Measurements from ENCODE around the gene WSCD1.

Gene WSCD1

GRCh38 chr17:6071528-6072065 is 1.4 kb downstream of the WSCD1 start:
- ChIA-PET CTCF (no interaction called here), POLR2A (no interaction called here)
- no peak for DNase-seq (ENCODE audit: extremely low spot score)

GRCh38 chr17:6072157-6072556 is 2.0 kb downstream of the WSCD1 start:
- POLR2A ChIA-PET = no interaction called here
- CTCF ChIA-PET = interaction anchor here (0.6 kb wide), 1 partner anchor 278 kb away, joined by 3 read pairs; no protein-coding TSS in a partner anchor
- TF ChIP-seq NFRKB (IDR thresholded peaks at IDR 0.05) = no peak
- no peak for TF ChIP-seq L3MBTL2 (conservative IDR thresholded peaks at IDR 0.05)
- no peak for TF ChIP-seq FOXK2 (IDR thresholded peaks at IDR 0.05)
- no peak for TF ChIP-seq ZNF384 (IDR thresholded peaks at IDR 0.05)
- TF ChIP-seq FOXM1 (IDR thresholded peaks at IDR 0.05; ENCODE audit: borderline replicate concordance) = no peak
- no peak for TF ChIP-seq HDGF (IDR thresholded peaks at IDR 0.05; ENCODE audit: borderline replicate concordance)
- no peak for TF ChIP-seq SUZ12 (IDR thresholded peaks at IDR 0.05)
- no peak for TF ChIP-seq BHLHE40 (IDR thresholded peaks at IDR 0.05; ENCODE audit: borderline replicate concordance)
- no peak for TF ChIP-seq LEF1 (IDR thresholded peaks at IDR 0.05; ENCODE audit: borderline replicate concordance)
- TF ChIP-seq TARDBP (IDR thresholded peaks at IDR 0.05) = no peak
- no peak for TF ChIP-seq ARNT (IDR thresholded peaks at IDR 0.05)
- no peak for DNase-seq (ENCODE audit: extremely low spot score)

More at GRCh38 chr17:6071528-6072065, 1.4 kb downstream of the WSCD1 start:
- TF ChIP-seq BHLHE40 (IDR thresholded peaks at IDR 0.05; ENCODE audit: borderline replicate concordance) = no peak
- TF ChIP-seq ELF4 (IDR thresholded peaks at IDR 0.05) = no peak
- no peak for TF ChIP-seq FOXM1 (IDR thresholded peaks at IDR 0.05; ENCODE audit: borderline replicate concordance)
- TF ChIP-seq TARDBP (IDR thresholded peaks at IDR 0.05) = no peak
- no peak for TF ChIP-seq L3MBTL2 (conservative IDR thresholded peaks at IDR 0.05)
- TF ChIP-seq HDGF (IDR thresholded peaks at IDR 0.05; ENCODE audit: borderline replicate concordance) = no peak
- TF ChIP-seq NFRKB (IDR thresholded peaks at IDR 0.05) = no peak
- no peak for TF ChIP-seq CTBP1 (IDR thresholded peaks at IDR 0.05; ENCODE audit: borderline replicate concordance)
- no peak for TF ChIP-seq FOXA1 (IDR thresholded peaks at IDR 0.05)
- no peak for TF ChIP-seq SP1 (IDR thresholded peaks at IDR 0.05)
- no peak for TF ChIP-seq SUZ12 (IDR thresholded peaks at IDR 0.05)
- TF ChIP-seq LEF1 (IDR thresholded peaks at IDR 0.05; ENCODE audit: borderline replicate concordance) = no peak
- TF ChIP-seq ARNT (IDR thresholded peaks at IDR 0.05) = no peak
- TF ChIP-seq, protein P1, sequence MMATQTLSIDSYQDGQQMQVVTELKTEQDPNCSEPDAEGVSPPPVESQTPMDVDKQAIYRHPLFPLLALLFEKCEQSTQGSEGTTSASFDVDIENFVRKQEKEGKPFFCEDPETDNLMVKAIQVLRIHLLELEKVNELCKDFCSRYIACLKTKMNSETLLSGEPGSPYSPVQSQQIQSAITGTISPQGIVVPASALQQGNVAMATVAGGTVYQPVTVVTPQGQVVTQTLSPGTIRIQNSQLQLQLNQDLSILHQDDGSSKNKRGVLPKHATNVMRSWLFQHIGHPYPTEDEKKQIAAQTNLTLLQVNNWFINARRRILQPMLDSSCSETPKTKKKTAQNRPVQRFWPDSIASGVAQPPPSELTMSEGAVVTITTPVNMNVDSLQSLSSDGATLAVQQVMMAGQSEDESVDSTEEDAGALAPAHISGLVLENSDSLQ (IDR thresholded peaks at IDR 0.05) = no peak

DNA sequence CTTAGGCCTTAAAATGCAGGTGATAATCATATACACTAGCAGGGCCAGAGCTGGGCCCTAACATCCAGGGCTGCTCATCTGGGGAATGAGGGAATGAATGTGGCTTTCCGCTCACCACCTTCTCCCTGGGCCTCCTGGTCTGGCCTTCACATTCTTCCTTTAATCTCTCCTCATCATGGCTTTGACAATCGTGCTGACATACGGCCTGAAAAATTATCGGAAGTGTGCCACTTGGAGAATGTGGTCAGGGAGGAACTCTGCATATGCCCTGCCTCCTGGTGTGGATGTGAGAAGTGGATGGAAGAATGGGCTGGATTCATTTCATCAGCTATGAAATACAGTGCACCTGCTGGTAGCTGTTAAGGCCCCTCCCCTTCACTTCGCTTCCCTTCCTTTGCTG is 2.4 kb downstream of the WSCD1 start:
- no peak for DNase-seq (ENCODE audit: extremely low spot score)
- ChIA-PET POLR2A (no interaction called here), CTCF (interaction anchor here (0.6 kb wide), 1 partner anchor 279 kb away, joined by 3 read pairs; no protein-coding TSS in a partner anchor)
- TF ChIP-seq ARNT (IDR thresholded peaks at IDR 0.05) = no peak
- TF ChIP-seq ELF4 (IDR thresholded peaks at IDR 0.05) = no peak
- TF ChIP-seq, protein P1 (IDR thresholded peaks at IDR 0.05) = no peak
- no peak for TF ChIP-seq HDGF (IDR thresholded peaks at IDR 0.05; ENCODE audit: borderline replicate concordance)
- no peak for TF ChIP-seq SUZ12 (IDR thresholded peaks at IDR 0.05)
- no peak for TF ChIP-seq SP1 (IDR thresholded peaks at IDR 0.05)
- TF ChIP-seq FOXM1 (IDR thresholded peaks at IDR 0.05; ENCODE audit: borderline replicate concordance) = no peak
- TF ChIP-seq ZNF384 (IDR thresholded peaks at IDR 0.05) = no peak
- TF ChIP-seq CTBP1 (IDR thresholded peaks at IDR 0.05; ENCODE audit: borderline replicate concordance) = no peak
- no peak for TF ChIP-seq BHLHE40 (IDR thresholded peaks at IDR 0.05; ENCODE audit: borderline replicate concordance)
- no peak for TF ChIP-seq L3MBTL2 (conservative IDR thresholded peaks at IDR 0.05)

DNA sequence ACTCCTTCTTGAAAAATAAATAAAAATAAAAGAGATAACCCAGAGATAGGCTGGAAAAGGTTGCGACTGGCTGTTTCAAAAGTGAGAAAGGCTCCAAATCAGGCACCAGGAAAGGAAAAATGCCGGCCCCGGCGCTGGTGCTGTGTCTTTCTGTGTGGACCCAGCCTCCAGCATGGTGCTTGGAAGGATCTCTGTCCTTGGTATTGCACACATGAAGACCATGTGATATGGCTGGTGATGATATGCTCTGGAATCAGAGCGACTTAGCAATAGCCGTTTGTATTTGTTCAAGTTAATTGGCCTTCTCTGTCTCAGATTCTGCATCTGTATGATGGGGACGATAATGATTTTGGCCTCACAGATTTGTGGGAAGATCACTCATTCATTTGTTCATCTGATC is 3.4 kb downstream of the WSCD1 start:
- DNase-seq (ENCODE audit: extremely low spot score) = no peak
- ChIA-PET POLR2A (no interaction called here), CTCF (no interaction called here)
- TF ChIP-seq HDGF (IDR thresholded peaks at IDR 0.05; ENCODE audit: borderline replicate concordance) = no peak
- TF ChIP-seq LEF1 (IDR thresholded peaks at IDR 0.05; ENCODE audit: borderline replicate concordance) = no peak
- no peak for TF ChIP-seq ZNF384 (IDR thresholded peaks at IDR 0.05)
- no peak for TF ChIP-seq CTBP1 (IDR thresholded peaks at IDR 0.05; ENCODE audit: borderline replicate concordance)
- no peak for TF ChIP-seq FOXK2 (IDR thresholded peaks at IDR 0.05)
- TF ChIP-seq, protein P1 (IDR thresholded peaks at IDR 0.05) = no peak
- no peak for TF ChIP-seq NFRKB (IDR thresholded peaks at IDR 0.05)
- TF ChIP-seq L3MBTL2 (conservative IDR thresholded peaks at IDR 0.05) = no peak
- TF ChIP-seq TARDBP (IDR thresholded peaks at IDR 0.05) = no peak
- no peak for TF ChIP-seq FOXM1 (IDR thresholded peaks at IDR 0.05; ENCODE audit: borderline replicate concordance)
- TF ChIP-seq SP1 (IDR thresholded peaks at IDR 0.05) = no peak
- no peak for TF ChIP-seq SUZ12 (IDR thresholded peaks at IDR 0.05)
- TF ChIP-seq ARNT (IDR thresholded peaks at IDR 0.05) = no peak
- no peak for TF ChIP-seq FOXA1 (IDR thresholded peaks at IDR 0.05)

DNA sequence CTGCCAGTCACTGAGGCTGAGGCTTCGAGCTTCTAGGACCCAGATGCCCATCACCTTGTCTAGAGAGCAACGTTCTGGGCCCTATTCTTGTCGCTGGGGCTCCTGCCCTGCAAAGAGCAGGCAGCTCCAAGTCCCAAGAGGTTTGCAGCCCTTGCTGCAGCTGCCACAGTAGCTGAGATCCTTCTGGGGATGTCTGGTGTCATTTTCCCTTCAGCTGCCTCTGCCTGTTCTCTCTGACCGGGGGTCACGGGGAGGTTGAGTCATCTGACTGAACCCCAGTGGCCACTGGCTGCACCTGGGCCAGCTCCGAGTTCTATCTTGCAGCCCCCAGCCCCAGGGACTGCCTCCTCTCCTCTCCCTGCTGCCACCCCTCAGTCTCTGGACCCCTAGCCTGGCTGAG is 4.9 kb downstream of the WSCD1 start:
- ChIA-PET CTCF (no interaction called here), POLR2A (no interaction called here)
- DNase-seq (ENCODE audit: extremely low spot score) = no peak
- TF ChIP-seq FOXA1 (IDR thresholded peaks at IDR 0.05) = no peak
- TF ChIP-seq, protein P1 (IDR thresholded peaks at IDR 0.05) = no peak
- TF ChIP-seq ARNT (IDR thresholded peaks at IDR 0.05) = no peak
- TF ChIP-seq TARDBP (IDR thresholded peaks at IDR 0.05) = no peak
- no peak for TF ChIP-seq SUZ12 (IDR thresholded peaks at IDR 0.05)
- no peak for TF ChIP-seq L3MBTL2 (conservative IDR thresholded peaks at IDR 0.05)
- no peak for TF ChIP-seq LEF1 (IDR thresholded peaks at IDR 0.05; ENCODE audit: borderline replicate concordance)
- no peak for TF ChIP-seq ELF4 (IDR thresholded peaks at IDR 0.05)
- no peak for TF ChIP-seq FOXK2 (IDR thresholded peaks at IDR 0.05)
- no peak for TF ChIP-seq NFRKB (IDR thresholded peaks at IDR 0.05)
- no peak for TF ChIP-seq HDGF (IDR thresholded peaks at IDR 0.05; ENCODE audit: borderline replicate concordance)
- no peak for TF ChIP-seq ZNF384 (IDR thresholded peaks at IDR 0.05)
- no peak for TF ChIP-seq BHLHE40 (IDR thresholded peaks at IDR 0.05; ENCODE audit: borderline replicate concordance)
- TF ChIP-seq CTBP1 (IDR thresholded peaks at IDR 0.05; ENCODE audit: borderline replicate concordance) = no peak
- no peak for TF ChIP-seq FOXM1 (IDR thresholded peaks at IDR 0.05; ENCODE audit: borderline replicate concordance)
